ENCODE data around the gene SEC16A. TPM values are rescaled to one million over a fixed set of nuclear protein-coding genes. Genes with fewer than 3 reads are reported as not detected.

The SEC16A gene
- 12.3 TPM for total RNA-seq (ENCODE audit: insufficient read depth, low replicate concordance)

- DNase-seq (ENCODE audit: low spot score) = peak; percentile 99
These were observed at the start of gene SEC16A for GRCh38 chr9:136482793-136483588. TSS of gene SEC16A (minus strand) at chr9:136483040. CDS start at chr9:136477615, 5,425 bp downstream.

GRCh38 chr9:136531904-136532798 lies 49.3 kb upstream of the SEC16A start:
- no peak for DNase-seq (ENCODE audit: low spot score)

- DNase-seq (ENCODE audit: low spot score) = no peak
These were observed 48.5 kb upstream of the SEC16A start for GRCh38 chr9:136531186-136531903.

GRCh38 chr9:136530461-136531089 lies 47.7 kb upstream of the SEC16A start:
- DNase-seq (ENCODE audit: low spot score) = no peak

- DNase-seq (ENCODE audit: low spot score) = no peak
These were observed 46.9 kb upstream of the SEC16A start for GRCh38 chr9:136529516-136530460.

GRCh38 chr9:136528716-136529341 lies 46.0 kb upstream of the SEC16A start:
- no peak for DNase-seq (ENCODE audit: low spot score)

GRCh38 chr9:136527721-136528710 lies 45.2 kb upstream of the SEC16A start:
- peak; percentile 22 for DNase-seq (ENCODE audit: low spot score)

- DNase-seq (ENCODE audit: low spot score) = no peak
These were observed 44.3 kb upstream of the SEC16A start for GRCh38 chr9:136527131-136527530.

- DNase-seq (ENCODE audit: low spot score) = no peak
These were observed 43.8 kb upstream of the SEC16A start for GRCh38 chr9:136526625-136527066.

- DNase-seq (ENCODE audit: low spot score) = no peak
These were observed 43.1 kb upstream of the SEC16A start for GRCh38 chr9:136525841-136526499.

GRCh38 chr9:136525207-136525606 lies 42.4 kb upstream of the SEC16A start:
- DNase-seq (ENCODE audit: low spot score) = no peak

GRCh38 chr9:136522314-136523237 lies 39.7 kb upstream of the SEC16A start:
- no peak for DNase-seq (ENCODE audit: low spot score)

GRCh38 chr9:136521537-136521936 lies 38.7 kb upstream of the SEC16A start:
- peak; percentile 28 for DNase-seq (ENCODE audit: low spot score)

GRCh38 chr9:136520053-136520540 lies 37.3 kb upstream of the SEC16A start:
- DNase-seq (ENCODE audit: low spot score) = no peak

- no peak for DNase-seq (ENCODE audit: low spot score)
These were observed 36.6 kb upstream of the SEC16A start for GRCh38 chr9:136519263-136520052.

- DNase-seq (ENCODE audit: low spot score) = no peak
These were observed 35.8 kb upstream of the SEC16A start for GRCh38 chr9:136518623-136519022.
